Measurements from ENCODE around the gene HIPK2. TPM values are rescaled to one million over a fixed set of nuclear protein-coding genes. Genes with fewer than 3 reads are reported as not detected.

HIPK2 gene
- total and polyA plus RNA-seq, 5 donors from 2014 or later, result 0.44 to 17.5 (median 0.78) TPM

GRCh38 chr7:139737221-139738100 lies 40.3 kb downstream of the HIPK2 start:
- DNase-seq, result peak in 2 of 3 donors; percentile 7 to 60
- Mint-ChIP-seq H3K36me3 (peaks cover 6% of the 10 kb centered on the region), H3K4me1 (peaks cover 8 to 50% (median 28%) of the 10 kb centered on the region in 4 donors)

GRCh38 chr7:139735912-139736595 lies 41.7 kb downstream of the HIPK2 start:
- H3K4me1 ChIP-seq (ENCODE audit: control insufficient read depth, insufficient read depth, low read length, poor library complexity, severe bottlenecking), result peaks cover 13% of the 10 kb centered on the region
- H3K27me3 Mint-ChIP-seq, result peaks cover 4% of the 10 kb centered on the region
- peaks cover 12 to 58% (median 31%) of the 10 kb centered on the region in 4 donors for H3K4me1 Mint-ChIP-seq
- H3K36me3 Mint-ChIP-seq, result peaks cover 6% of the 10 kb centered on the region
- no peaks in the 10 kb centered on the region for H3K9me3 Mint-ChIP-seq
- no peaks in the 10 kb centered on the region for H3K9me3 ChIP-seq (ENCODE audit: control insufficient read depth in 2 of 2, low read length in 2 of 2)
- no peak overlapping the region for H3K27ac Mint-ChIP-seq
- no peak overlapping the region for H3K27ac ChIP-seq (ENCODE audit: insufficient read depth, low read length, poor library complexity, severe bottlenecking)
- H3K36me3 ChIP-seq (ENCODE audit: control insufficient read depth, insufficient read depth, low read length), result no peaks in the 10 kb centered on the region
- H3K4me3 Mint-ChIP-seq, result no peak overlapping the region
- H3K27me3 ChIP-seq (ENCODE audit: control insufficient read depth, insufficient read depth, low read length), result no peaks in the 10 kb centered on the region
- DNase-seq (no peak), ATAC-seq (ENCODE audit: low read depth in 2 of 2) (no peak)
- H3K4me3 ChIP-seq (ENCODE audit: low read depth, low read length), result no peak overlapping the region

More at GRCh38 chr7:139737221-139738100, 40.3 kb downstream of the HIPK2 start:
- peak overlapping the region in 3 of 4 donors; percentile 12 to 75 (median 73) for H3K4me3 Mint-ChIP-seq
- H3K27ac Mint-ChIP-seq, result peak overlapping the region; percentile 85 to 92 (median 85)
- no peaks in the 10 kb centered on the region for H3K9me3 Mint-ChIP-seq
- no peak overlapping the region for H3K27ac ChIP-seq (ENCODE audit: insufficient read depth, low read length, poor library complexity, severe bottlenecking)
- ATAC-seq (ENCODE audit: low read depth in 2 of 2), result peak; percentile 63 to 73
- peaks cover 13% of the 10 kb centered on the region for H3K4me1 ChIP-seq (ENCODE audit: control insufficient read depth, insufficient read depth, low read length, poor library complexity, severe bottlenecking)
- no peaks in the 10 kb centered on the region for H3K9me3 ChIP-seq (ENCODE audit: control insufficient read depth in 2 of 2, low read length in 2 of 2)
- no peaks in the 10 kb centered on the region for H3K27me3 ChIP-seq (ENCODE audit: control insufficient read depth, insufficient read depth, low read length)
- peak overlapping the region; percentile 15 for H3K4me3 ChIP-seq (ENCODE audit: low read depth, low read length)
- no peaks in the 10 kb centered on the region for H3K36me3 ChIP-seq (ENCODE audit: control insufficient read depth, insufficient read depth, low read length)
- peaks cover 4% of the 10 kb centered on the region for H3K27me3 Mint-ChIP-seq

- H3K4me3 Mint-ChIP-seq, result peak overlapping the region in 1 of 4 donors; percentile 44
- H3K4me1 ChIP-seq (ENCODE audit: control insufficient read depth, insufficient read depth, low read length, poor library complexity, severe bottlenecking), result peaks cover 13% of the 10 kb centered on the region
Measured at GRCh38 chr7:139735466-139735865, 42.3 kb downstream of the HIPK2 start.

GRCh38 chr7:139734395-139734794 lies 43.4 kb downstream of the HIPK2 start:
- H3K9me3 ChIP-seq (ENCODE audit: control insufficient read depth in 2 of 2, low read length in 2 of 2), result no peaks in the 10 kb centered on the region
- H3K27ac ChIP-seq (ENCODE audit: insufficient read depth, low read length, poor library complexity, severe bottlenecking), result no peak overlapping the region
- peaks cover 13% of the 10 kb centered on the region for H3K4me1 ChIP-seq (ENCODE audit: control insufficient read depth, insufficient read depth, low read length, poor library complexity, severe bottlenecking)
- DNase-seq (no peak), ATAC-seq (ENCODE audit: low read depth in 2 of 2) (no peak)
- Mint-ChIP-seq H3K27ac (peak overlapping the region in 1 of 3 donors; percentile 15), H3K36me3 (peaks cover 11% of the 10 kb centered on the region), H3K9me3 (no peaks in the 10 kb centered on the region), H3K4me3 (no peak overlapping the region), H3K4me1 (peaks cover 12 to 56% (median 28%) of the 10 kb centered on the region in 4 donors), H3K27me3 (peaks cover 4% of the 10 kb centered on the region)
- H3K4me3 ChIP-seq (ENCODE audit: low read depth, low read length), result no peak overlapping the region
- no peaks in the 10 kb centered on the region for H3K27me3 ChIP-seq (ENCODE audit: control insufficient read depth, insufficient read depth, low read length)
- H3K36me3 ChIP-seq (ENCODE audit: control insufficient read depth, insufficient read depth, low read length), result no peaks in the 10 kb centered on the region

More at GRCh38 chr7:139735466-139735865, 42.3 kb downstream of the HIPK2 start:
- H3K27ac Mint-ChIP-seq, result peak overlapping the region in 1 of 3 donors; percentile 15
- Histone ChIP-seq H3K4me3 (ENCODE audit: low read depth, low read length) (no peak overlapping the region), H3K27ac (ENCODE audit: insufficient read depth, low read length, poor library complexity, severe bottlenecking) (no peak overlapping the region), H3K36me3 (ENCODE audit: control insufficient read depth, insufficient read depth, low read length) (no peaks in the 10 kb centered on the region), H3K9me3 (ENCODE audit: control insufficient read depth in 2 of 2, low read length in 2 of 2) (no peaks in the 10 kb centered on the region), H3K27me3 (ENCODE audit: control insufficient read depth, insufficient read depth, low read length) (no peaks in the 10 kb centered on the region)
- ATAC-seq (ENCODE audit: low read depth in 2 of 2) (no peak), DNase-seq (no peak)
- H3K4me1 Mint-ChIP-seq, result peaks cover 12 to 60% (median 30%) of the 10 kb centered on the region in 4 donors
- peaks cover 4% of the 10 kb centered on the region for H3K27me3 Mint-ChIP-seq
- no peaks in the 10 kb centered on the region for H3K9me3 Mint-ChIP-seq
- H3K36me3 Mint-ChIP-seq, result peaks cover 6% of the 10 kb centered on the region

GRCh38 chr7:139733751-139734150 lies 44.0 kb downstream of the HIPK2 start:
- H3K4me1 Mint-ChIP-seq, result peaks cover 12 to 52% (median 27%) of the 10 kb centered on the region in 4 donors
- H3K9me3 Mint-ChIP-seq, result no peaks in the 10 kb centered on the region
- H3K27me3 Mint-ChIP-seq, result peaks cover 4% of the 10 kb centered on the region
- Histone ChIP-seq H3K4me1 (ENCODE audit: control insufficient read depth, insufficient read depth, low read length, poor library complexity, severe bottlenecking) (peaks cover 13% of the 10 kb centered on the region), H3K27me3 (ENCODE audit: control insufficient read depth, insufficient read depth, low read length) (no peaks in the 10 kb centered on the region), H3K27ac (ENCODE audit: insufficient read depth, low read length, poor library complexity, severe bottlenecking) (no peak overlapping the region), H3K4me3 (ENCODE audit: low read depth, low read length) (no peak overlapping the region), H3K36me3 (ENCODE audit: control insufficient read depth, insufficient read depth, low read length) (no peaks in the 10 kb centered on the region), H3K9me3 (ENCODE audit: control insufficient read depth in 2 of 2, low read length in 2 of 2) (no peaks in the 10 kb centered on the region)
- DNase-seq (no peak), ATAC-seq (ENCODE audit: low read depth in 2 of 2) (no peak)
- peaks cover 18% of the 10 kb centered on the region for H3K36me3 Mint-ChIP-seq
- H3K4me3 Mint-ChIP-seq, result no peak overlapping the region
- no peak overlapping the region for H3K27ac Mint-ChIP-seq

GRCh38 chr7:139732471-139733167 lies 45.2 kb downstream of the HIPK2 start:
- Mint-ChIP-seq H3K36me3 (peaks cover 18% of the 10 kb centered on the region), H3K4me1 (peaks cover 9 to 42% (median 19%) of the 10 kb centered on the region in 4 donors), H3K27me3 (no peaks in the 10 kb centered on the region), H3K27ac (peak overlapping the region in 1 of 3 donors; percentile 17), H3K9me3 (no peaks in the 10 kb centered on the region), H3K4me3 (no peak overlapping the region)
- no peak overlapping the region for H3K27ac ChIP-seq (ENCODE audit: insufficient read depth, low read length, poor library complexity, severe bottlenecking)
- no peak overlapping the region for H3K4me3 ChIP-seq (ENCODE audit: low read depth, low read length)
- ATAC-seq (ENCODE audit: low read depth in 2 of 2) (no peak), DNase-seq (no peak)
- no peaks in the 10 kb centered on the region for H3K9me3 ChIP-seq (ENCODE audit: control insufficient read depth in 2 of 2, low read length in 2 of 2)
- H3K27me3 ChIP-seq (ENCODE audit: control insufficient read depth, insufficient read depth, low read length), result no peaks in the 10 kb centered on the region
- no peaks in the 10 kb centered on the region for H3K36me3 ChIP-seq (ENCODE audit: control insufficient read depth, insufficient read depth, low read length)
- H3K4me1 ChIP-seq (ENCODE audit: control insufficient read depth, insufficient read depth, low read length, poor library complexity, severe bottlenecking), result peaks cover 4% of the 10 kb centered on the region

GRCh38 chr7:139731802-139732470 lies 45.9 kb downstream of the HIPK2 start:
- peaks cover 5 to 42% (median 17%) of the 10 kb centered on the region in 4 donors for H3K4me1 Mint-ChIP-seq
- Histone ChIP-seq H3K9me3 (ENCODE audit: control insufficient read depth in 2 of 2, low read length in 2 of 2) (no peaks in the 10 kb centered on the region), H3K4me3 (ENCODE audit: low read depth, low read length) (no peak overlapping the region), H3K27me3 (ENCODE audit: control insufficient read depth, insufficient read depth, low read length) (no peaks in the 10 kb centered on the region), H3K36me3 (ENCODE audit: control insufficient read depth, insufficient read depth, low read length) (no peaks in the 10 kb centered on the region), H3K4me1 (ENCODE audit: control insufficient read depth, insufficient read depth, low read length, poor library complexity, severe bottlenecking) (no peaks in the 10 kb centered on the region), H3K27ac (ENCODE audit: insufficient read depth, low read length, poor library complexity, severe bottlenecking) (no peak overlapping the region)
- H3K9me3 Mint-ChIP-seq, result no peaks in the 10 kb centered on the region
- peak overlapping the region in 1 of 4 donors; percentile 18 for H3K4me3 Mint-ChIP-seq
- H3K27me3 Mint-ChIP-seq, result no peaks in the 10 kb centered on the region
- no peak for DNase-seq
- no peak for ATAC-seq (ENCODE audit: low read depth in 2 of 2)
- peak overlapping the region in 2 of 3 donors; percentile 10 to 17 for H3K27ac Mint-ChIP-seq
- H3K36me3 Mint-ChIP-seq, result peaks cover 18% of the 10 kb centered on the region
